Measurements from ENCODE around the gene PPFIA2.

The PPFIA2 gene

DNA sequence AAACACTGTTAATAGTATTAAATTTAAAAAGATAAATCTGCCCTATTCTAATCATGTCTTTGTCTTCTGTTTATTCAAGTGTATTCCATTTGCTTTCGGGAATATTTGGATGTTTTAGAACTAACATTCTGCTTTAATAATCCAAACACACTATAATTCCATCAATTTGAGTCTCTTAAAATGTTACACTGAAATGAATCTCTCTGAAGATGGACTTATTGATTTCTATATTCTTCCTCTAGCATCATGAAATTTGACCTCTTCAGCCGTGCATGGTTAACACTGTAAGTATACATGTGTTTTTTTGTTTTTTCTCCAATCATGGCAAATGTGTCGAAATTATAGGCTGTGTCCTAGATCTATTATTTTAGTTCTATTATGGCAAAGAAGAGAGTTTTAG, 342.1 kb downstream of the PPFIA2 start:
- DNase-seq, result no peak

DNA sequence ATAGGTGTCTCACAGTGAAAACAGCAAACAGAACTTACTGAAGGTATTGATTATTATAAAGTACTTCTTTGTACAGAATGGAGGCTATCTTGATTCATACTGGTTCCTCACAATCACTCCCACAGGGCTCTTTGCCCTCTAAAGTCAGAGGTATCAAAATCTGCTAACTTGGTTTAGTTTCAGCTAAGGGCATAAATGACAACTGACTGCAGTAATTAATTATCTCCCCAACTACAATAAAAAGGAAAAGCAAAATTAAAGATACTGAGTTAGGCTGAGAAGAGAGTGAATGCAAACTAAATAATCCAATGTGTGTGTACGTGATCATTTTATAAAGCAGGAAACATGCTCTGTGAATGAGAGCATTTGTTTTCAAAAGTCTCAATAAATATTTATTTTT, 342.6 kb downstream of the PPFIA2 start:
- no peak for DNase-seq

- no peak for DNase-seq
These were observed 344.7 kb downstream of the PPFIA2 start for GRCh38 chr12:81414441-81414840.

- DNase-seq, result no peak
These were observed 346.2 kb downstream of the PPFIA2 start for GRCh38 chr12:81412940-81413339.

- DNase-seq, result no peak
These were observed 355.8 kb downstream of the PPFIA2 start for GRCh38 chr12:81403348-81403747.

GRCh38 chr12:81401241-81401640, 357.9 kb downstream of the PPFIA2 start:
- DNase-seq, result no peak

- no peak for DNase-seq
These were observed 359.1 kb downstream of the PPFIA2 start for GRCh38 chr12:81400024-81400423.

- DNase-seq, result no peak
These were observed 363.7 kb downstream of the PPFIA2 start for GRCh38 chr12:81395431-81395830.

- DNase-seq, result no peak
These were observed 369.5 kb downstream of the PPFIA2 start for GRCh38 chr12:81389550-81390099.

GRCh38 chr12:81386101-81386500, 373.0 kb downstream of the PPFIA2 start:
- DNase-seq, result no peak

GRCh38 chr12:81381951-81382350, 377.2 kb downstream of the PPFIA2 start:
- no peak for DNase-seq

- no peak for DNase-seq
These were observed 380.4 kb downstream of the PPFIA2 start for GRCh38 chr12:81378601-81379285.

DNA sequence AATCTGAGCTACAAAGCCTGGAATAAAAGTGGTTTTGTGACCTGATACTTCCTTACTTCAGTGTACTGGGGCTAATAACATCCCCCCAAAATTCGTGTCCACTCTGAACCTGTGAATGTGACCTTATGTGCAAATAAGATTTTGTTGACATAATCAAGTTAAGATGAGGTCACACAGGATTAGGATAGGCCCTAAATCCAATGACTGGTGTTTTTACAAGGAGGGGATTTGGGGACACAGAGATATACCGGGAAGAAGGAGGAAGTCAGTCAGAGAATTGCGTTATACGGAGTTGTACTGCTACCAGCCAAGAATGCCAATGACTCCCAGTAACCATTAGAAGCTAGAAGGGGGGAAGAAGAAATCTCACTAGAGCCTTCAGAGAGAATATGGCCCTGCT, 381.4 kb downstream of the PPFIA2 start:
- DNase-seq, result no peak

DNA sequence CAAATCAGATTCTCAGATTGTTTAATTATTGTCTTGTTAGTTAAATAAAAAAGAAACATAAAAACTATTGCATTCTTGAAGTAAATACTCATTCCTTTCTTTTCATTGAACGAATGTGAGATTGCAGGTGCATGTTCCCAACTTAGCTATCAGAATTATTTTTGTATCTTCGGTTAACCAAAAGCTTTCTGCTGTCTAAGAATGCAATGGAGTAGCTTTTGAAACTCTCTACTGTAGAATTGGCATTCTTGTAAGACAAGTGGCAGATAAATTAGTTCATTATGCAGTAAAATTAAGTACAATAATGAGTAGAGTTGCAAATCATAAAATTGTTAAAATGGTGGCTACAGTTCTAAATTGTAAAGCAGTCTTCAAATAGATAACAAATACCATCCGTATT, 383.2 kb downstream of the PPFIA2 start:
- no peak for DNase-seq

- no peak for DNase-seq
These were observed 388.7 kb downstream of the PPFIA2 start for GRCh38 chr12:81370456-81370855.

GRCh38 chr12:81369175-81369574, 390.0 kb downstream of the PPFIA2 start:
- no peak for DNase-seq

- no peak for DNase-seq
These were observed 393.9 kb downstream of the PPFIA2 start for GRCh38 chr12:81365284-81365683.

DNA sequence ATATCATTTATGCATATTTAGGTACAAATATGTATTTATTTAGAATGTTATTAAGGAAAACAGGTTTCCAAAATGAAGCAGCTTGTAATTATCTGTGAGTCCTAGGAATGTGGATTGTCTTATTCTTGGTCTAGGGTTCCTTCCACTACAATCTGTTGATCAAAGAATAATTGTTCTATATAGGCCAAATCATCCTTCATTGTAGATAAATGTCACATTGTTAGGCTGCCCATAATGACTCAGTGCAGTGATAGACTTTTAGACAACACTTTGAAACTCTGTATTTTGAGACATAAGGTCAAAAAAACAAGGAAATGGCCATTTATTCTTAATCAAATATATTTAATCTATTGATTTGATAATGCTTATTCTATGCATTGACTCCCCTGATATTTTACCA, 398.2 kb downstream of the PPFIA2 start:
- DNase-seq, result no peak

GRCh38 chr12:81359736-81360135, 399.4 kb downstream of the PPFIA2 start:
- no peak for DNase-seq

DNA sequence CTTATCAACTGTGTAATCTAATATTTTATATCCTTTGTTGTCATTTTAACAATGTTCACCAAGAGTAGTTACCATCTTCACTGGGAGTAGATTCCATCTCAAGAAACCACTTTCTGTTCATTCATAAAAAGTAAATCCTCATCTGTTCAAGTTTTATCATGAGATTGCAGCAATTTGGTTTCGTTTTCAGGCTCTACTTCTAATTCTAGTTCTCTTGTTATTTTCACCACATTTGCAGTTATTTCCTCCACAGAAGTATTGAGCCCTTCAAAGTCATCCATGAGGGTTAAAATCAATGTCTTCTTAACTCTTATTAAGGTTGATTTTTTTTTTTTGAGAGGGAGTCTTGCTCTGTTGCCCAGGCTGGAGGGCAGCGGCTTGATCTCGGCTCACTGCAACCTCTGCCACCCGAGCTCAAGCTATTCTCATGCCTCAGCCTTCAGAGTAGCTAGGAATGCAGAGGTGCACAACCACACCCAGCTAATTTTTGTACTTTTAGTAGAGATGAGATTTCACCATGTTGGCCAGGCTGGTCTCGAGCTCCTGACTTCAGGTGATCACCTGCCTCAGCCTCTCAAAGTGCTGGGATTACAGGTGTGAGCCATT, 404.7 kb downstream of the PPFIA2 start:
- DNase-seq, result no peak

- no peak for DNase-seq
These were observed 408.8 kb downstream of the PPFIA2 start for GRCh38 chr12:81350309-81350708.

DNA sequence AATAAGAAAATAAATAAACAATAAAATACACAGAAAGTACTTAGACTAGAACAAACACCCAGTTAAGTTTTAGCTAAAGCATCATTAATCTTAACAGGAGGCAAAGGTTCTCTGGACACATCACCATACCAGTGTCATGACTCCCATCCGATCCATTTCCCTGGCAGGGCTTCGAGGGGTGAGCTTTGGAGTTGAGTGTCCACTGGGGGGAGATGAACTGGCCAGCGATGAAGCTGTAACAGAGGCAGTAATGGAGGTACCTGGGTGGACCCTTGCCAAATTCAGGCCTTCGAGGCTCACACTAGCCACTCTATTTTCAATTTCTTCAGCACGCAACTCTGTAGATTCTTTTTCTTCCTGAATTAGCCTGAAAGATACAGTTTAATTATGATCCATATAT, 411.7 kb downstream of the PPFIA2 start:
- no peak for DNase-seq

GRCh38 chr12:81340910-81341309, 418.2 kb downstream of the PPFIA2 start:
- no peak for DNase-seq

DNA sequence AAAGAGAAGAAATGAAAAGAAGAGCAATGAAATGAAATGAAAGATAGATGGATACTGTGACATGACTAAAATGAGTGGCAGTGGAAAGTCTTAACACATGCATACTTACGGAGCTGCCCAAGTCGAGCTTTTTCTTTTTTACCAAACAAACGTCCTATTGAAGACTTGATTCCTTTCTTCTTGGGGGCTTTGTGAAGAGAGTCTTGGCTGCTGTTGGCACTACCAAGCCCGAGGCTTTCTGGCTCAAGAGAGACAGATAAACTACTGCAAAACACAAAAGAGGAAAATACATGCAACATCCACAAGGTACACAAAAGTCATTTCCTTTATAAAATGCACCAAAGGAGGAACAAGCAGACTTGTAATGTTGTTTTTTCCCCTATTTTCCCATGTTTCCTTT, 420.1 kb downstream of the PPFIA2 start:
- no peak for DNase-seq

- no peak for DNase-seq
These were observed 421.3 kb downstream of the PPFIA2 start for GRCh38 chr12:81337886-81338285.

All from central memory CD4-positive, alpha-beta T cell (primary cell).